ENCODE results near the gene SPOCK1. TPM values are rescaled to one million over a fixed set of nuclear protein-coding genes. Genes with fewer than 3 reads are reported as not detected.

SPOCK1 gene
- total RNA-seq, 1 experiment from 2014 or later, result 10.9 TPM

DNA sequence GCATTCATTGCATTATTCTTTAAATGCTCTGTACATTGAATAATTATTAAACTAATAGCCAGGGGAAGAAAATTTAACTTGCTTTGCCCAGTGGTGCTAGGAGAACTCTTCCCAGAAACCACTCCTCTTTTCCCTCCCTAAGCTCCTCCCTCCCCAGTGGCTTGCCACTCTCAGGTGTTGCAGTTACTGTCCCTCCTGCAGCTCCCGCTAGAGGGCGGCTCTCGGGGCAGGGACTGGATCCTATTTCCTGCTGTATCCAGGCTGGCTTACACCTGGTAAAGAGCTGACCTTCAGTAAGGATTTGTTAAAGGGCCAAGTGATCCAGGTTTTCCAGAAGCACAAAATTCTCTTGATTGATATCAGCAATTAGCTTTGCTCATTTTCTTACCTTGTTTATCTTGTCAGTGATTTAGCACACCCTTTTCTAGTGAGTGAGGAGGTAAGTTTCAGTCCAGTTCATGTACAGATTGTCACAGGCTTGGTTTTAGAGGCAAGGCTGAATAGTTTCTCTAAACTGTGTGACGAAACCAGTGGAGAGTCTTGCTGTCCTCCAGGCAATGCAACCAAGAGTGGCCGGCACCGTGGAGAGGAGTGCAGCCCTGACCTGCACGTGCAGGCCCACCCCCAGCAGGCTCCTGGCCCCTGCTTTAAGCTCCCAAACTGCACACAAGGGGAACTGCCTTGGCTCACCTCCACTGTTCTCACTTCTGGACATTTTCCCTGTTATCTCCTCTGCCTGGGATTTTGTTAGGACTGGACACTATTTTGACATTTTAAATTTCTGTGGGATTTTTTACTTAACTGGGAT is 423.8 kb downstream of the SPOCK1 start:
- Histone ChIP-seq H2BK20ac (ENCODE audit: low read depth, low read length, poor library complexity, severe bottlenecking) (no peak overlapping the region), H3K27me3 (ENCODE audit: insufficient read depth, low read length) (no peaks in the 10 kb centered on the region), H3K23ac (ENCODE audit: insufficient read length, low read depth, low read length) (no peak overlapping the region), H2BK12ac (ENCODE audit: insufficient read length, low read depth, low read length) (no peak overlapping the region), H3K27ac (ENCODE audit: insufficient read length, low read depth, low read length) (no peak overlapping the region), H4K8ac (replicated peaks; ENCODE audit: insufficient read length, low read depth, low read length) (no peak overlapping the region), H3K4me1 (ENCODE audit: insufficient read depth, low read length) (0 out of 2 replicates have a peak, but pooled peaks cover 2% of the 10 kb centered on the region), H2BK5ac (ENCODE audit: insufficient read length, low read length) (no peak overlapping the region), H3K79me1 (ENCODE audit: insufficient read depth, low read depth, low read length, poor library complexity, severe bottlenecking) (no peaks in the 10 kb centered on the region), H3K9ac (ENCODE audit: extremely low read depth, insufficient read length, low read length) (no peak overlapping the region), H3K14ac (ENCODE audit: insufficient read depth, low read length) (no peak overlapping the region), H2BK120ac (ENCODE audit: low read depth, low read length, poor library complexity, severe bottlenecking) (no peak overlapping the region), H3K4ac (ENCODE audit: low read depth, low read length) (no peak overlapping the region), H3K4me2 (ENCODE audit: insufficient read depth, insufficient read length, low read length) (no peak overlapping the region), H4K91ac (ENCODE audit: insufficient read length, low read depth, low read length) (no peak overlapping the region), H2BK15ac (ENCODE audit: low read depth, low read length) (no peak overlapping the region), H2AK5ac (ENCODE audit: insufficient read length, low read length) (no peak overlapping the region), H4K20me1 (ENCODE audit: control insufficient read depth, insufficient read depth, insufficient read length) (no peaks in the 10 kb centered on the region), H3K79me2 (ENCODE audit: insufficient read depth, low read length) (no peaks in the 10 kb centered on the region), H3K18ac (ENCODE audit: insufficient read length, low read depth, low read length) (no peak overlapping the region), H3T11ph (ENCODE audit: low read length) (no peak overlapping the region), H3K23me2 (ENCODE audit: insufficient read length, low read depth, low read length, poor library complexity, severe bottlenecking) (no peaks in the 10 kb centered on the region), H3K56ac (ENCODE audit: insufficient read length, low read depth, low read length) (no peak overlapping the region), H3K9me3 (ENCODE audit: control insufficient read depth, low read depth, low read length) (no peaks in the 10 kb centered on the region), H2AFZ (ENCODE audit: low read length) (no peak overlapping the region), H4K5ac (ENCODE audit: insufficient read length, low read depth, low read length) (no peak overlapping the region)
- H3K27ac Mint-ChIP-seq, result peak overlapping the region in 2 of 3 experiments; percentile 22 to 76; a peak in 2 of 7 replicates
- H3K27me3 Mint-ChIP-seq (ENCODE audit: low read depth), result no peaks in the 10 kb centered on the region
- H3K9me3 Mint-ChIP-seq, result no peaks in the 10 kb centered on the region
- WGBS (ENCODE audit: extremely low coverage, insufficient read length, low lambda C conversion rate), result no CpG with 5 or more reads among the region's 7 CpGs
- peak; percentile 93 for TF ChIP-seq CTCF (conservative IDR thresholded peaks at IDR 0.05)
- H3K4me1 Mint-ChIP-seq, result peaks cover 25 to 31% of the 10 kb centered on the region in 2 experiments
- peak; percentile 92 for DNase-seq
- no peaks in the 10 kb centered on the region for H3K36me3 Mint-ChIP-seq (ENCODE audit: insufficient read depth in 1 of 3, low read depth in 3 of 3)
- H3K4me3 Mint-ChIP-seq, result no peak overlapping the region

All from H9 (cell line).